ENCODE data around the gene BRPF1.

Gene BRPF1

DNA sequence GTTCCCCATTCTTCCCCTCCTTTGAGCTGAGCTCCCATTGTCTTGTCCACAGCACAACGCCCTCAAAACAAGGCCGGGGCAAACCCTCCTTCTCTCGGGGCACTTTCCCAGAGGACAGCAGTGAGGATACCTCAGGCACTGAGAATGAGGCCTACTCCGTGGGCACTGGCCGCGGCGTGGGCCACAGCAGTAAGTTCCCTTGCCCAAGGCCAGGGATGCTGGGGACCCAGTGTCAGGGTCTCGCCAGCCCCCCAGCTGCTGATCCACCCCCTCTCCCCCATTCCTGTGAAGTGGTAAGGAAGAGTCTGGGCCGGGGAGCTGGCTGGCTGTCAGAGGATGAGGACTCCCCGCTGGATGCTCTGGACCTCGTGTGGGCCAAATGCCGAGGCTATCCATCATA, 14.0 kb downstream of the BRPF1 start:
- DNase-seq (ENCODE audit: insufficient read length, low spot score) (no peak), FAIRE-seq (no peak)
- TF ChIP-seq, protein P1, sequence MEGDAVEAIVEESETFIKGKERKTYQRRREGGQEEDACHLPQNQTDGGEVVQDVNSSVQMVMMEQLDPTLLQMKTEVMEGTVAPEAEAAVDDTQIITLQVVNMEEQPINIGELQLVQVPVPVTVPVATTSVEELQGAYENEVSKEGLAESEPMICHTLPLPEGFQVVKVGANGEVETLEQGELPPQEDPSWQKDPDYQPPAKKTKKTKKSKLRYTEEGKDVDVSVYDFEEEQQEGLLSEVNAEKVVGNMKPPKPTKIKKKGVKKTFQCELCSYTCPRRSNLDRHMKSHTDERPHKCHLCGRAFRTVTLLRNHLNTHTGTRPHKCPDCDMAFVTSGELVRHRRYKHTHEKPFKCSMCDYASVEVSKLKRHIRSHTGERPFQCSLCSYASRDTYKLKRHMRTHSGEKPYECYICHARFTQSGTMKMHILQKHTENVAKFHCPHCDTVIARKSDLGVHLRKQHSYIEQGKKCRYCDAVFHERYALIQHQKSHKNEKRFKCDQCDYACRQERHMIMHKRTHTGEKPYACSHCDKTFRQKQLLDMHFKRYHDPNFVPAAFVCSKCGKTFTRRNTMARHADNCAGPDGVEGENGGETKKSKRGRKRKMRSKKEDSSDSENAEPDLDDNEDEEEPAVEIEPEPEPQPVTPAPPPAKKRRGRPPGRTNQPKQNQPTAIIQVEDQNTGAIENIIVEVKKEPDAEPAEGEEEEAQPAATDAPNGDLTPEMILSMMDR (IDR thresholded peaks at IDR 0.05; ENCODE audit: insufficient read depth, missing control alignments): no peak

- TF ChIP-seq, protein P1 (IDR thresholded peaks at IDR 0.05; ENCODE audit: insufficient read depth, missing control alignments): no peak
- DNase-seq (ENCODE audit: insufficient read length, low spot score): no peak
These were observed 14.8 kb downstream of the BRPF1 start for GRCh38 chr3:9746330-9746729.

DNA sequence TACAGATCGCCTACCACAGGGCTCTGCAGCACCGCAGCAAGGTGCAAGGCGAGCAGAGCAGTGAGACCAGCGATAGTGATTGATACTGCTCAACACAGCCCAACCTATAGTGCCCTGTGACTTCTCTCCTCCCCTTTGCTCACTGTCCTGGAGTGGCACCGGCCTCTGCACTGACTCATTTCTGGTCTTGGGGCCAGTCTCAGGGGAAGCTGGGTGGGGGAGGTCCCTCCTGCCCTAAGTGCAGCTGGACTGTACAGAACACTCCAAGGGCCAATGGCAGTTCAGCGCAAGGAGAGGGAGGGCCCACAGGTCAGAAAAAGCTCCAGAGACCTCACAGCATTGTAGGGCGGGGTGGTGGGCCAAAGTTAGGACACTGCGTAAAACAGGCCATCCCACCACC, 15.7 kb downstream of the BRPF1 start:
- no peak for FAIRE-seq
- no peak for DNase-seq (ENCODE audit: insufficient read length, low spot score)

More at GRCh38 chr3:9746330-9746729, 14.8 kb downstream of the BRPF1 start:
- no peak for FAIRE-seq

DNA sequence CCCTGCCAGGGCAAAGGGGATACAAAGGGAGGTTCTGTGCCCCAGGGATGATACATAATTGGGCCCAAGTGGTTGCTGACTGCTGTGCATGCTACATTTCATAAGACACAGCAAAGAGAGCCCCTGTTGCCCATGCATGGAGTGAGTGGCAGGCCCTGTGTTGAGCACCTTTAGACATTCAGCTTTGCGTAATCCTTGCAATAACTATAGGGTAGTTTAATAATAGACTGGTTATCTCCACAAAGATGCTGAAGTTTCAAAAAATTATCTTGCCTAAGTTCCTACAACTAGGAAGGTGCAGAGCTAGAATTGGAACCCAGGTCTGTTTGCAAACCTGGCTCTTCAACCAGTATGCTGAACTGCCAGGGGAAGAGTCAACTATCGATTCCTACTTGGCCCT, 16.5 kb downstream of the BRPF1 start:
- DNase-seq (ENCODE audit: insufficient read length, low spot score): no peak
- FAIRE-seq: no peak
- TF ChIP-seq, protein P1 (IDR thresholded peaks at IDR 0.05; ENCODE audit: insufficient read depth, missing control alignments): no peak

More for the DNA sequence above, 15.7 kb downstream of the BRPF1 start:
- TF ChIP-seq, protein P1 (IDR thresholded peaks at IDR 0.05; ENCODE audit: insufficient read depth, missing control alignments): no peak

- TF ChIP-seq, protein P1 (IDR thresholded peaks at IDR 0.05; ENCODE audit: insufficient read depth, missing control alignments): no peak
- no peak for FAIRE-seq
These were observed 17.7 kb downstream of the BRPF1 start for GRCh38 chr3:9749296-9749644.

GRCh38 chr3:9749645-9750555, 18.4 kb downstream of the BRPF1 start, which contains the start of gene OGG1:
OGG1 (plus strand) TSS chr3:9749952; CDS start chr3:9750287, 335 bp downstream.
- FAIRE-seq (no peak), DNase-seq (ENCODE audit: insufficient read length, low spot score) (peak; percentile 99)
- TF ChIP-seq, protein P1 (IDR thresholded peaks at IDR 0.05; ENCODE audit: insufficient read depth, missing control alignments): no peak

More at GRCh38 chr3:9749296-9749644, 17.7 kb downstream of the BRPF1 start:
- no peak for DNase-seq (ENCODE audit: insufficient read length, low spot score)

Measured in D721Med (cell line).